Activated CD4-positive, CD25-positive, alpha-beta regulatory T cell treated with anti-CD3 and anti-CD28 coated beads, Interleukin-2, amount 50 U/mL, for 16 hours (primary cell): ENCODE results near the gene ZCCHC3.
"Not testable (repeated sequence)": the region's sequence is repeated elsewhere in the genome, so short reads cannot be mapped to it uniquely, and the experiment has no call there.

Source experiments
- DNase-seq: peaks from one replicate; pipeline ENCODE4 v3.0.0-alpha.2; 2020; ENCODE audit warnings: low read depth, low spot score

ZCCHC3 gene

DNA sequence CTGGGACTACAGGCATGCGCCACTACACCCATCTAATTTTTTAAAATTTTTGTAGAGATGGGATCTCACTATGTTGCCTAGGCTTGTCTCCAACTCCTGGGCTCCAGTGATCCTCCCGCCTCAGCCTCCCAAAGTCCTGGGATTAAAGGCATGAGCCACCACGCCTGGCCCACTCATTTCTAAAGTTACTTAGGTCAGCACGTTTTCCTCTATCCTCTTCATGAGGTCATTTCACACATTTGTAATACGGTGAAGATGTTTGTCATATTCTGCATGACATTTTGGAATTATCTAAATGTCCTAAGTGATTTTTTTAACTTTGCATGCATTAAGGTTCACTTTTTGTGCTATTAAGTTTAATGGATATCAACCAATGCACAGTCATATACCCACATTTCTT is 16.0 kb downstream of the ZCCHC3 start:
- no peak for DNase-seq

DNA sequence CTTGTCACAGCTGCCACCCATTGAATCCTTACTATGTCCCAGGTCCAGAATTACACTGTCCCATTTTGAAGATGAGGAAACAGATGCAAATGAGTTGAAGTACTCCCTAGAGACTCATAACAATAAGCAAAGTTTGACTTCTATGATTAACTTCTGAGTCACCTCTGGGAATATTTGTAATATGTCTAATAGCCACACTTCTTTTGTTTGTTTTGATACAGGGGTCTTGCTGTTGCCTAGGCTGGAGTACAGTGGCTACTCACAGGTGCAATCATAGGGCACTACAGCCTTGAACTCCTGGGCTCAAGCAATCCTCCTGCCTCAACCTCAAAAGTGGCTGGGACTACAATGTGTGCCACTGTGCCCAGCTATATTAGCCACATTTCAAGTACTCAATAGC is 16.6 kb downstream of the ZCCHC3 start:
- no peak for DNase-seq

DNA sequence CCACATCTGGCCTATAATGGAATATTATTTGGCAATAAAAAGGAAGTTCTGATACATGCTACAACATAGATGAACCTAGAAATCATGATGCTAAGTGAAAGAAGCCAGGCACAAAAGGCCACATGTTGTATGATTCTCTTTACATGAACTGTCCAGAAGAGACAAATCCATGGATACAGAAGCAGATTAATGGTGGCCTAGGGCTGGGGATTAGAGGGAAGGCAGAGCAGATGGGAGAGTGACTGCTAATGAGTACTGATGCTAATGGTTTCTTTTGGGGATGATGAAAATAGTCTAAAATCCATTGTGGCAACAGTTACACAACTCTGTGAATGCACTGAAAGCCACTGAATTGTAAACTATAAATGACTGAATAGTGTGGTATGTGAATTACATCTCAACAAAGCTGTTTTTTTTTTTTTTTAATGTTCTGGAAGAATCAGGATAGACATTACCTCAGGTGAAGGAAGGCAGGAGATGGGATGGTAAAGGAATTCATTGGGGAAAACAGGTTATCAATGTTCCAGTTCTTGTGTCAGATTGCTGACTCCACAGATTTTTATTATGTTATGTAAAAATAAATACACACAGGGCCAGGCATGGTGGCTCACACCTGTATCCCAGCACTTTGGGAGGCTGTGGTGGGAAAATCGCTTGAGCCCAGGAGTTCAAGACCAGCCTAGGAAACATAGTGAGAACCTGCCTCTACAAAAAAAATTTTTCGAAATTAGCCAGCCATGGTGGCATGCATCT is 19.1 kb downstream of the ZCCHC3 start:
- no peak for DNase-seq

DNA sequence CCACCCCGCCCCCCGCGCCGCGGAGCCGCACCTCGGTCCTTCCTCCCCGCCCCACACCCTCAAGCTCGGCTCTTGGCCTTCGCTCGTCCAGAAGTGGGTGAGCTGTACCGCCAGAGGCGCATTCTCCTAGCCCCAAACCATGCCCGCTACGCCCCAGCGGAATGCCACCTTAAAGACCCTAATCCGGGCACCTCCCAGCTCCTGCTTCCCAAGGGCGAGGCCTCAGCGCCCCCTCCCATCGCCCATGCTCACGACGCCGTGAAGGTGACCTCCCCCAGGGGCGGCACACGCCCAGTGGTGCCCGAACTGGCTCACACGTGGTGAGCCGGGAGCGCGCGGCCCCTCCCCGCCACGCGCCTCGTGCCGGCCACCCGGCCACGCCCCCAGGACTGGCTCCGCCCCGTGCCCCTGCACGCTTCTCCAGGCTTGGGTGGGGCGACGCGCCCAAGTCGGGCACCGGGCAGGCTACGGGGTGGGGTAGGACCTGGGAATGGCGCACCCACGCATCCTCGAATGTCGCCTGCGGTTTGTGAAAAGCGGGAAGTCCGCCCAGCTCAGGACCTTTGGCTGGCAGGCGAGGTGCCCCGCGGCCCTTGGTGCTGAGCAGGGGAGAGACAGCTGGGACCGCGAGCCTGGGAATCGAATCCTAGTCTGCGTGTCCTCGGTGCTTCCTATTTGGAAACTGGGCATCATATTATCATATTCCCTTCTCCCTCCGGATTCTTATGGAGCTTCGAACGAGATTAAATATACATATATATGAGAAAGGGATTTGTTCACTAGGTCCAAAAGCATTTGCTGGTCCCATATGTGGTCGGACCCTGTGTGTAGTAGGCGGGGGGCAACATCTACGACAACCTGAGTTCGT is 27.0 kb downstream of the ZCCHC3 start:
- DNase-seq, result peak; percentile 70

DNA sequence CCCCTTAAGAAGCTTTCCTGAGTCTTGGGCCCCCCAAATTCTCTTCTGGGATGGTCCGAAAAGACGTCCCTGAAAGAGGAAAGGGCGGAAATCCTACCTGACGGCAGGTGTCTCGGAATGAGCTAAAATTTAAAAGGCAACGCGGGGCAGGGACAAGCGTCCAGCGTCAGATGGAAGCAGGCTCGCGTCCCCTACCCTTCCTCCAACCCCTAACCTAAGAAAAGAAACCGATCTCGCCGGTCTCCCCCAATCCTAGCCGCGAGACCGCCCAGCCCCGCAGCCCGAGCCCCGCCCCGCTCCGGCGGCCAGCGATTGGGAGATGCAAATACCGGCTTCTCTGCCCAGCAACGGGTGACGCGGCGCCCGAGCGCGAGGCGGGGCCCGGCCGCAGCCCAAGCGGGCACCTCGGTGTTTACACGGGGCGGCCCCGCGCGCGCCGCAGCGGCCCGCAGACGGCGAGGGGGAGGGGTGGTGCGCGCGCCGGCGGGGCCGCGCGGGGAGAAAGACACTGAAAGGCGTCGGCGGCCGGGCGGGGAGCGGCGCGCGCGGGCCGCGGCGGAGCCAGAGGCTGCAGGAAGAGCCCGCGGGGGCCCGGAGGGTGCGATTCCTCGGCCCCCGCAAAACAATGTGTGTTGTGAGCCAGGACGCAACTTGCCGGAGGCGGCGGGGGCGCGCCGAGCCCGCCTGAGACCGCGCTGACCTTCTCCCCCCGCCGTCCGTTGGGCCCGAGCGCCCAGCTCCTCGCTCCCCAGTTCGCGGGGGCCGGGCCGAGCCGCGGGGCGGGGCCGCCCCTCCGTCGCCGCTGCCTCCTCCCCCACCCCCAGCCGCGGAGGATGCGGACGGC is 27.9 kb downstream of the ZCCHC3 start, which contains the start of gene SOX12:
Gene SOX12, plus strand, starts transcription at position 508 of the 844 bp plus-strand sequence. CDS start 373 bp downstream, outside the sequence.
- DNase-seq, result peak; percentile 95

DNA sequence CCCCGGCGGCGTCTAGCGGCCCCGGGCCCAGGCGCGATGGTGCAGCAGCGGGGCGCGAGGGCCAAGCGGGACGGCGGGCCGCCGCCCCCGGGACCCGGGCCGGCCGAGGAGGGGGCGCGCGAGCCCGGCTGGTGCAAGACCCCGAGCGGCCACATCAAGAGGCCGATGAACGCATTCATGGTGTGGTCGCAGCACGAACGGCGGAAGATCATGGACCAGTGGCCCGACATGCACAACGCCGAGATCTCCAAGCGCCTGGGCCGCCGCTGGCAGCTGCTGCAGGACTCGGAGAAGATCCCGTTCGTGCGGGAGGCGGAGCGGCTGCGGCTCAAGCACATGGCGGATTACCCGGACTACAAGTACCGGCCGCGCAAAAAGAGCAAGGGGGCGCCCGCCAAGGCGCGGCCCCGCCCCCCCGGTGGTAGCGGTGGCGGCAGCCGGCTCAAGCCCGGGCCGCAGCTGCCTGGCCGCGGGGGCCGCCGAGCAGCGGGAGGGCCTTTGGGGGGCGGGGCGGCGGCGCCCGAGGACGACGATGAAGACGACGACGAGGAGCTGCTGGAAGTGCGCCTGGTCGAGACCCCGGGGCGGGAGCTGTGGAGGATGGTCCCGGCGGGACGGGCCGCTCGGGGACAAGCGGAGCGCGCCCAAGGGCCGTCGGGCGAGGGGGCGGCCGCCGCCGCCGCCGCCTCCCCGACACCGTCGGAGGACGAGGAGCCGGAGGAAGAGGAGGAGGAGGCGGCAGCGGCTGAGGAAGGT is 28.7 kb downstream of the ZCCHC3 start:
- DNase-seq, result no peak

DNA sequence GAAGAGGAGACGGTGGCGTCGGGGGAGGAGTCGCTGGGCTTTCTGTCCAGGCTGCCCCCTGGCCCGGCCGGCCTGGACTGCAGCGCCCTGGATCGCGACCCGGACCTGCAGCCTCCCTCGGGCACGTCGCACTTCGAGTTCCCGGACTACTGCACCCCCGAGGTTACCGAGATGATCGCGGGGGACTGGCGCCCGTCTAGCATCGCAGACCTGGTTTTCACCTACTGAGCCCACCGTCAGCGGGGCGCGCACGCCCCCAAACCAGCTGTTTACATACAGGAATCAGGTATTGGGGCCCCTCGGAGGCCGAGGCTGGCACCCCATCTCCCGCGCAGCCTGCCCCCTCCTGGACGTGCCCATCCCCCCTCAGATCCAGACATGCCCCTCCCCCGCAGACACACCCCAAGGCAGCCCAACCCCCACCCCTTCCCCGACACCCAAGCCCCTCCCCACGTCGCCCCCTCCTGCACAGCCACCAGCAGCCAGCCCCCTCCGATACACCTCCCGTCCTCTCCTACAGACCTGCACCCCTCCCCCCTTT is 29.3 kb downstream of the ZCCHC3 start:
- DNase-seq, result no peak

DNA sequence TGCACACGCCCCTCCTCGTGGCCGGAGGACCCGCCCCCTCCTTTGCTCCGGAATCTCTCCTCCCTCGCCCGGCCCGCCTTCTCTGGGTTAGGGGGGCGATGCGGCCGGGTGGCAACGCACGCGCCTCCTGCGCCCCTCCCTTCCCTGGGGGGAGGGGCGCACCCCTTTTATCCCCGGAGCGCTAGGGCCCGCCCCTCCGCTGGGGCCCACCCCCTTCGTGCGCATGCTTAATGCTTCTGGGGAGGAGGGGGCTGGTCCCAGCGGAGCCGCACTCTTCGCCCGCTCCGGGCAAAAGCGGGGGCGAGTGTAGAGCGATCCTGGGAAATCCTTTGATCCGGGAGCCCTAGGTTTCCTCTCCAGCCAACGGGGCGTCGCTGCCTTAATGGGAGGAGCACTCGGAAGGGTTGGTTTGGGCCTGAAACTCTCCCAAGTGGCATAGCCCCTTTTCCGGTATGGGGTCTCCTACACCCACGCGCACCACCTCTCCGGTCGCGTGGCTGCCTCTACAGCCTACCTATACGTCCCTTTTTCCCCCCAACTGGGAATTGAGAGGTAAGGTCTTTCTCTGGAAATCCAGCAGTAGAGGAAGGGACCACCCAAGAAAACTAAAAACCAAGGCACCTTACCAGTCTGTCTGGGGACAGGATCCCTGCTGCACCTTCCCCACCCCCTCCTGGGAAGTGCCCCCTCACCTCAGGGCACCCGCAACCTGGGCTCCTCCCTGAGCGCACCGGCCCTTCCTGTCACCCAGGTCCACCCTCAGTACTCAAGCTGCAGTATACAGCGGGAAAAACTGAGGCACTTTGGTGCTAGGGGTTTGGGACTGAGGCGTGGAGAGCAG is 30.0 kb downstream of the ZCCHC3 start:
- no peak for DNase-seq

DNA sequence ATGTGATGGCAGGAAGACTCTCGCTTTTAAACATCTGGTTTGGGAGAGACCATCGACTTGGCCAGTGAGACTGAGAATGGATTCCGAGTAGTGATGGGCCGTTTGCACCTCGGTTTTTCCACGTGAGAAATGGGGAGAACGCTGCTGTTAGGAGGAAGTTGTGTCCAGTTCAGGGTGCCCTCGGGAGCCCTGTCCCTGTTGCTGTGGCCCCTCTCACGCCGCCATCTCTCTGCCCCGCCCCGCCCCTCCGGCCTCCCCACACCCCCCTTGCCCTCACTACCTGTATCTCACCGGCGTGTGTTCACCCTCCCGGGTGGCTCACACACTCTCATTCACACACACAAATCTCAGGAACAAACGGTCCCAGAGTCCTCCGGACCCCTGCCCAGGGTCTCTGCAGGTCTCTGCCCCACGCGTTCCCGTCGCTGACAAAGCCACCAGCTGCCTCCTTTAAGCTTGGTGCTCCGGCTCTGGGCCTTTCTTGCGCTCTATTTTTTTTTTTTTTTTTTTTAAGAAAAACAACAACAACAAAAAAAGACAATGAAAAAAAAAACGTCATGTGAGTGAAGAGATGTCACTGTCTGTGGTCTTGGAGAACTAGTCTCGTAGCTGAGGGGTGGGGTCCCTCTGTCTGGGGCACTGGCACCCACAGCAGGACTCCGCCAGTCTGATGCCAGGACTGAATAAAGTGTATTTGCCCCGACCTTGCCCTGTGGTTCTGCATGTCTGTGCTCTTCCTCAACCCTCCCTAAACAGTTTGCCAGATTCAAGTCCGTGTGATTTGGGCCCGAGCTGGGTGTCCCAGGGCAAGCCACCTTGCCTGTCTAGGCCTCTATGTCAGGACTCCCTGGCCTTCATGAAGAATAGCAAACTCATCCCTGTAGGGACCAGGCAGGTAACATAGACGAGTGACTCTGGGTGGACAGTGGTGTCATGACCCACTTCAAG is 30.9 kb downstream of the ZCCHC3 start:
- no peak for DNase-seq

DNA sequence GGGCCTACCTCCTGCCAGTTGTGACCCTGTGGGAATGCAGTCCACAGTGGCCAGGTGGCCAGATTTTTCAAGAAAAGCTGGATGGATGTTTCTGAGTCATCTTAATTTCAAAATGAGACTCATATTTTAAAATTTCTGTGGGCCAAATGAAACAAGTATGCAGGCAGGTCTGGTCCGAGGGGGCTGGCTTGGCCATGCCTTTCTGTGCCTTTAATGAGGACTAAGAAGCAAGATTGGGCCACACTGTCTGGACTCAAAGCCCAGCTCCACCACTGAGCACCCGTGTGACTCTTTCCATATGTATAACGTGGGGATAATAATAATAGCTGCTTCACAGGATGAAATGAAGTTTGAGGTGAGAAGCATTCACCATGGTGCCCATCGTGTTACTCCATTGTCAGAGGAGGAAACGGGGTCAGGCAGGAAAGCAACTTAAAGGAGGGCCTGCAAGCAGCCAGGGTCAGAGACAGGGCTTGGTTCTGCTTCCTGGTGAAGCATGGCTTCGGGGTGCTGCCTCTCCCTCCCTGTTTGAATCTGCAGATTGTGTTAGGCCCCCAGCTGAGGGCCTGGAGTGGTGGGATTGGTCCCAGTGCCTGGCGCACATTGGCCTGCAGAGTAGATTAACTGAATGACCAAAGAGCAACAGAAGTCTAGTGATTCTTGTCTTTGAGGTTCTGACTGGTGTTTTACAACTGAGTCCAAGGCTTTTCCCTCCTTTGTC is 31.8 kb downstream of the ZCCHC3 start:
- no peak for DNase-seq

DNA sequence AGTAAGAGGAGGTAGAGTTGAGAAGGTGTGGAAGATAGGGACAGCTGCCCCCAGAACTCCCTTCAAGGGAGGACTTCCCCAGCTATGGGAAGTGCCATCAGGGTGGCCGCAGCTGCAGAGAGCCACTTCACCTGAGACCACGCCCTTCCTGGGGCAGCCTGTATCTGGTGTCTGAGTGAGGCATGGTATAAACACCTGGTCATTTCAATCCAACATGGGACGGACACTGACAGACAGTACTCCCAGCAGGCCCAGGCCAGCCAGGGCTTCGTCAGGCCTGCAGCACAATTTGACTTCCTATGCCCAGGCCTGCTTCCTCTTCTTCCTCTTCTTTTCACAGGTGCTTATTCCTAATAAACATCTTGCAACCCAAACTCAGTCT is 32.5 kb downstream of the ZCCHC3 start:
- DNase-seq, result no peak

DNA sequence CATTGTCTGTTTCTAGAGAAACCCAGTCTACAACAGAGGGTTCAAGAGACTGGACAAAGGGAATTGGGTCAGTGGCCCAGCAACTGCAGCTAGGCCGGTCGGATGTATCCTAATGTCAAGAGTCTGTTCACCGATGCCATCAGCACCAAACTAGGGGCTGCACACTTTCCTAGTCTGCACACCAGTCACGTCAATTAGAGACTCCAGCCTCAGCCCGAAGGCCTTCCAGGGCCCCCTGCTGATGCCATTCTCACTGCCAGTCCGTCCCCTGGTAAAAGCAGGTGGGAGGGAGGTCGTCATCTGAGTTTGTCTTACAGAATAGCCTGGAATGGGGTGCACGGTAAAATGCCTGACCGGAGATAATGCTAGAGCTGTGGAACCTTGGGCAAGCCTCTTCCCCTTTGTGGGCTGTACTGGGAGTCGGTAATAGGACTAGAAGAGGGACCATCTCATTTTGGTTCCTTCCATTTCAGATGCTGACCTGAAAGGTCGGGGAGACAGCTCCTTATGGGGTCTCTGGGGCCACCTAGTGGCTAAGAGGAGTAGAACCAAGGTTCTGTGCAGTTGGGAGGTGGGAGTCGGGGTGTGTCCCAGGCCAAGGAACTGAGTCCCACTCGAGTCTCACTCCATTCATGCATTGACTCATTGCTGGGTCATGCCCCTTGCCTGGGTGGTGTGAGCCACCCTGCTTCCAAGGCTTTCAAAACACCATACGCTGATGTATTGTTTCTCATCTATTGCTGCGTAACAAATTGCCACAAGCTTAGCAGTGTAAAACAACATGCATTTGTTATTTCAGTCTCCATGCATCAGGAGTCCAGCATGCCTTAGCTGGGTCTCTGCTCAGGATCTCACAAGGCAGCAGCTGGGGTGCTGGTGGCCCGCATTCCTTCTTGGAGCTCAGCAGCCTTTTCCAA is 33.1 kb downstream of the ZCCHC3 start:
- peak; percentile 30 for DNase-seq

DNA sequence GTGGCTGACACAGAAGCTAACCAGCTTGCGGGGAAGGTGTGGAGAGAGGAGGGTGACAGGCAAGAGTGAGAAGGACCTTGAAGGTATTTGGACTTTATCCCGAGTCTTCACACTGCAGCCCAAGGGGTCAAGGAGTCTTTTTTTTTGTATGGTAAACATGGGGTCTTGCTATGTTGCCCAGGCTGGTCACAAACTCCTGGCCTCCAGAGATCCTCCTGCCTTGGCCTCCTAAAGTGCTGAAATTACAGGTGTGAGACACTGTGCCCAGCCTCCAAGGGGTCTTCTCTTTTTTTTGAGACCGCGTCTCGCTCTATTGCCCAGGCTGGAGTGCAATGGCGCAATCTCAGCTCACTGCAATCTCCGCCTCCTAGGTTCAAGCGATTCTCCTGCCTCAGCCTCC is 37.2 kb downstream of the ZCCHC3 start:
- DNase-seq, result no peak

DNA sequence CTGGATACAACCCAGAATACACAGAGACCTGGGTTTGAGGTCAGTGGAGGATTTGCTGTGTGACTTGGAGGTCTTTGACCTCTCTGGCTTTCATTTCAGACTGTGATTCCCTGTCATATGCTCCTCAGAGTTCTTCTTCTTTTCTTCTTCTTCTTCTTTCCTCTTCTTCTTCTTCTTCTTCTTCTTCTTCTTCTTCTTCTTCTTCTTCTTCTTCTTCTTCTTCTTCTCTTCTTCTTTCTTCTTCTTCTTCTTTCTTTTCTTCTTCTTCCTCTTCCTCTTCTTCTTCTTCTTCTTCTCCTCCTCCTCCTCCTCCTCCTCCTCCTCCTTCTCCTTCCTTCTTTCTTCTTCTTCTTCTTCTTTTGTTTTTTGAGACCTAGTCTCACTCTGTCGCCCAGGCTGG is 38.7 kb downstream of the ZCCHC3 start:
- not testable (repeated sequence) for DNase-seq

DNA sequence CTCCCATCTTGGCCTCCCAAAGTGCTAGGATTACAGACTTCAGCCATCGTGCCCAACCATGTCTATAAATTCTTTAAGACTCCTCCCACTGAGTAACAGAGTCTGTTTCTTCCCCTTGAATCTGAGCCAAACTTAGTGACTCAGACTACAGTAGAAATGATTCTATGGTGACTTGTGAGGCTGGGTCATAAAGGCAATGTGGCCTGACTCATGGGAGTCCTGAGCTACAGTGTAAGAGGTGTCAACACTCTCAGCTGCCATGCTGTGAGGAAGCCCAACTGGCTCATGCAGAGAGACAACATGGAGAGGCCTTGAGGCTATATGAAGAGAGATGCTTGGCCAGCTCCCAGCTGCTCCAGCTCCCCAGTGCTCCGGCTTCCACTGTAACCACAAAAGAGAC is 44.3 kb downstream of the ZCCHC3 start:
- no peak for DNase-seq

DNA sequence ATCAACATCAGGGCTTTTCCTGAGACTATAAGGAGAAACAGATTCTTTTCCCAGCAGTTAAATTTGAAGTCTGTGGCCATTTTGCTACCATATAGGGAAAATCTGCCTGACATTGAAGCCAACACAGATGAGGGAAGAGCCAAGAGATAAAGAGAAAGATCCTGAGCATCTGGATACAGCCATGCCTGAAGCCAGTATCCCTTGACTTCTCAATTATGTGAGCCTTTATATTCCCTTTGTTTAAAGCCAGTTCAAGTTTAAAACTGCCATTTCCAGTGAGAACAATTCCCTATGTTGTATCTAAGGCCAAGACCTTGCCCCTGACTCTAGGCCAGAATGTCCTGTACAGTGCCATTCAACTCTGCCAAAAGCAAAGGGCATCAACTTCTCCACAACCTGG is 45.7 kb downstream of the ZCCHC3 start:
- DNase-seq, result no peak

DNA sequence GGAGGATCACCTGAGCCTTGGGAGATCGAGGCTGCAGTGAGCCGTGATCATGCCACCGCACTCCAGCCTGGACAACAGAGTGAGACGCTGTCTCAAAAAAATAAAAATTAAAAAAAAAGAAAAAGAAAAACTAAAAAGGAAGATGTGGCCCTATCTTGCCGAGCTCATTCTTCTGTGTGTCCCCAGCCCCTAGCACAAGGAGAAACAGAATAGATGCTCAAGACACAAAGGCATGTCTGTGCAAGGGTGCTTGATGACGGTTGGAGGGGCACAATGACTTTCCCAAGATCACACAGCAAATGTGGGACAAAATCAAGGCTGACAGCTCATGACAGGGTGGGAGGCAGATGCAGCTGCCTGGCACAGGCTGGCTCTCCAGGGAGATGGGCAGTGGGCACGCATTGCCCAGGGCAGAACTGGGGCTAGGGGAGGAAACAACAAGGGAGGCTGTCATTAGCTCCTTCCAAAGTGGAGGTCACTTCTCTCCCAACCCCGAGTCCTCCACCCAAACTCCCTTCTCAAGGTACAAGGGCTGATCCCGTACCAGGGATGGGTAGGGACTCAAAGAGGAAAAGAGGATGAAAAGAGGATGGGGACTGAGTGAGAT is 48.8 kb downstream of the ZCCHC3 start:
- no peak for DNase-seq
